Measurements from ENCODE around the gene JARID2.

Gene JARID2

DNA sequence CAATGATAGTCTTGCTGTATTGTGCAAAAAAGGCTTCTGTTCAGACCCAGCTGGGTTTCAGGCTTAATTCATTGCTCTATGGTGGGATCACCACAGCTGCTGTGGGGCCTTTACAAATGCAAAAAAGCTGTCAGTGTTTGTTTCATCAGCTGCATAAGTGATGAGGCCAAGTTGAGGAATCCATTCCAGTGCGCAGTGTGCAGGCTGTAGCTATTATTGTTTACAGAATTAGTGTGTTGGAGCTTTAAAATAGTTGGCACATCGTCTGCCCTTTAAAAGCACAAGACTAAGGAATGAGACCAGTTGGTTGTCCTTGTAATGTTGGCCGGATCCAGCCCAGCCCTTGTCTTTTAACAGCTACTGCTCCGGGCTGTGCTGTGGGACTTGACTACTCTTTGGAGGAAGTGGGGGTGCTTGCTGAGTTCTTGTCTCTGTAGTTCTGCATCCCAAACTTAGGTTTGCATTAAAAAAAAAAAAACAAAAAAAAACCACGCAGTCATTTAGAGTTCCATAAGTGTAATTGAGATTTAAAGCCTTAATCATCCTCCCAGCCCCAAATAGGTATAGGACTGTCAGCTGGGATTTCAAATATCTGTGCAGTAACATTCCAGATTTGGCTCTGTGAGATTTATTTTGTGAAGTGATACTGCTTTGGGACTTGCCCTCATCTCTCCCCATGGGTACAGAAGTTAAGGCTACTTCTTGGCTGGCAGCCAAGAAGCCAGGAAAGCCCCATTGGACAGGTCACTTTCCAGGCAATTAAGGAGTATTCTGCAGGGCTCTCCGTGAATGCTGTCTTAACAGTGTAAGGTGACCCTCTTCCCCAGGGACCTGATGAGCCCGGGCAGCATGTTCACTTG is 19.3 kb downstream of the JARID2 start:
- POLR2A ChIA-PET (ENCODE audit: low non-redundant PET) = no interaction called here
- H3K27ac ChIP-seq = no peak overlapping the region
- TF ChIP-seq, protein P1, sequence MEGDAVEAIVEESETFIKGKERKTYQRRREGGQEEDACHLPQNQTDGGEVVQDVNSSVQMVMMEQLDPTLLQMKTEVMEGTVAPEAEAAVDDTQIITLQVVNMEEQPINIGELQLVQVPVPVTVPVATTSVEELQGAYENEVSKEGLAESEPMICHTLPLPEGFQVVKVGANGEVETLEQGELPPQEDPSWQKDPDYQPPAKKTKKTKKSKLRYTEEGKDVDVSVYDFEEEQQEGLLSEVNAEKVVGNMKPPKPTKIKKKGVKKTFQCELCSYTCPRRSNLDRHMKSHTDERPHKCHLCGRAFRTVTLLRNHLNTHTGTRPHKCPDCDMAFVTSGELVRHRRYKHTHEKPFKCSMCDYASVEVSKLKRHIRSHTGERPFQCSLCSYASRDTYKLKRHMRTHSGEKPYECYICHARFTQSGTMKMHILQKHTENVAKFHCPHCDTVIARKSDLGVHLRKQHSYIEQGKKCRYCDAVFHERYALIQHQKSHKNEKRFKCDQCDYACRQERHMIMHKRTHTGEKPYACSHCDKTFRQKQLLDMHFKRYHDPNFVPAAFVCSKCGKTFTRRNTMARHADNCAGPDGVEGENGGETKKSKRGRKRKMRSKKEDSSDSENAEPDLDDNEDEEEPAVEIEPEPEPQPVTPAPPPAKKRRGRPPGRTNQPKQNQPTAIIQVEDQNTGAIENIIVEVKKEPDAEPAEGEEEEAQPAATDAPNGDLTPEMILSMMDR (conservative IDR thresholded peaks at IDR 0.05; ENCODE audit: low read depth) = no peak
- CTCF ChIA-PET = interaction anchor here (0.6 to 1.1 kb wide), 2 partner anchors 42 to 80 kb away, joined by 3 to 6 read pairs; no protein-coding TSS in a partner anchor
- DNase-seq (ENCODE audit: low spot score) = no peak

DNA sequence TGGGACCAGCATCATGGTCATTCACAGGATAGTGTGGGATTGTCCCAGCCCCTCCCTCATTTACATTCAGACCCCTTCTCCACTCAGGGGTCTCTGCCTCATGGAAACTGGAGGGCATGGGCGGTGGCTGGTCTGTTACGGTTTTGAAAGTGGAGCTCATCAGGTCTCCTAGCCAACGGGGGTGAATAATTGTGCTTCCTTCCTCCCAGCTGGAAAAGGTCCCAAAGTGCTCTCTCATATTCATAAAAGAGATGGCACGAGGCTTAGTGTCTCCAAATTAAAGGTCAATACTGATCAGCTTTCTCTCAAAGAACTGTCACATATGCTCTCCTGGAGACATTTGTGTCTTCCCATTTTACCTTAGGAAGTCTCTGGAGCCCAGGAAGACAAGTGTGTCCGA is 19.9 kb downstream of the JARID2 start:
- CTCF ChIA-PET = interaction anchor here (0.6 kb wide), 1 partner anchor 79 kb away, joined by 6 read pairs; no protein-coding TSS in a partner anchor
- H3K27ac ChIP-seq = no peak overlapping the region
- TF ChIP-seq, protein P1 (conservative IDR thresholded peaks at IDR 0.05; ENCODE audit: low read depth) = no peak
- POLR2A ChIA-PET (ENCODE audit: low non-redundant PET) = no interaction called here
- no peak for DNase-seq (ENCODE audit: low spot score)

DNA sequence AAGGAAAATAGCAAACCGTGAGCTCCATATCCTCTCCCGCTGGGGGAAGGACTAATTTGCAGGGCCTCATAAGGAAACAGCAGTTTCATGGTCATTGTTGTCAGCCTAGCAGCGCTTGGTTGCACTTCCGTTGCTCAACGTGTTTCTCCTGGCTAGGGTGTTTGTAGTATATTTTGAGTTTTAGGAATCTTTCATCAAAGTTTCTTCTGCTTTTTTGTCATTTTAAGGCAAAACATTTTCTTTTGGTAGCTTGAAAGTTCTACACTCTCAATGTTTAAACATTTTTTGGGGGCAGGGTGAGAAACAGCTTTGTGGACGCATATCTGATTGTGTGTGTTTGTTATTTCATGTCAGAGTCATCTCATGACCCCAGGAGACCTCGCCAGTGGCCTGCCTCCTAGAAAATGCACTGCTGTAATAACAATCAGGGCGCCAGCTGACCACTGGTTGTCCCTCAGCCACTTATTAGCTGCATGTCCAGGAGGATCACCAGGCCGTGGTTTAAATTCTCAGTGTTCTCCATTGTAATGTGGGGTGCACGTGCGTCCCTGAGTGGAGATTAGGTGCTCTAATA is 20.6 kb downstream of the JARID2 start:
- TF ChIP-seq, protein P1 (conservative IDR thresholded peaks at IDR 0.05; ENCODE audit: low read depth) = no peak
- H3K27ac ChIP-seq = no peak overlapping the region
- ChIA-PET CTCF (no interaction called here), POLR2A (ENCODE audit: low non-redundant PET) (no interaction called here)
- DNase-seq (ENCODE audit: low spot score) = no peak

DNA sequence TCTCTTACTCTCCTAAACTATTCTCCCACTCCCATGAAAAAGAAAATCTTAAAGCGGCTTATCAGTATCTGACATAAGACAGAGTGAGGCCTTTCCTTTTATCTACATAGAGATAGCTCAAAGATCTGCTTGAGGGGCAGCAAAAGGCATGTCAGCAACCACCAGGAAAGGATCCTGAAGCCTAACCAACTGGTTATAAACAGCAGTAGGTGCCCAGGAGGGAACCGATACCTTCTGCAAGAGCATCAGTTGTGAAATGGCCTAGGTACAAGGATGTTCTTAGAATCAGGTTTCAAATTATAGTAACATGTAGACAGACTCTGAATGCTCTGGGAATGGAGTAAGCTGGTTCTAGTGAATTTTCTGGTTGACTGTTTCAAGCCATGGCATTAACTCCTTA is 21.4 kb downstream of the JARID2 start:
- TF ChIP-seq, protein P1 (conservative IDR thresholded peaks at IDR 0.05; ENCODE audit: low read depth) = no peak
- ChIA-PET CTCF (no interaction called here), POLR2A (ENCODE audit: low non-redundant PET) (no interaction called here)
- H3K27ac ChIP-seq = no peak overlapping the region
- no peak for DNase-seq (ENCODE audit: low spot score)

DNA sequence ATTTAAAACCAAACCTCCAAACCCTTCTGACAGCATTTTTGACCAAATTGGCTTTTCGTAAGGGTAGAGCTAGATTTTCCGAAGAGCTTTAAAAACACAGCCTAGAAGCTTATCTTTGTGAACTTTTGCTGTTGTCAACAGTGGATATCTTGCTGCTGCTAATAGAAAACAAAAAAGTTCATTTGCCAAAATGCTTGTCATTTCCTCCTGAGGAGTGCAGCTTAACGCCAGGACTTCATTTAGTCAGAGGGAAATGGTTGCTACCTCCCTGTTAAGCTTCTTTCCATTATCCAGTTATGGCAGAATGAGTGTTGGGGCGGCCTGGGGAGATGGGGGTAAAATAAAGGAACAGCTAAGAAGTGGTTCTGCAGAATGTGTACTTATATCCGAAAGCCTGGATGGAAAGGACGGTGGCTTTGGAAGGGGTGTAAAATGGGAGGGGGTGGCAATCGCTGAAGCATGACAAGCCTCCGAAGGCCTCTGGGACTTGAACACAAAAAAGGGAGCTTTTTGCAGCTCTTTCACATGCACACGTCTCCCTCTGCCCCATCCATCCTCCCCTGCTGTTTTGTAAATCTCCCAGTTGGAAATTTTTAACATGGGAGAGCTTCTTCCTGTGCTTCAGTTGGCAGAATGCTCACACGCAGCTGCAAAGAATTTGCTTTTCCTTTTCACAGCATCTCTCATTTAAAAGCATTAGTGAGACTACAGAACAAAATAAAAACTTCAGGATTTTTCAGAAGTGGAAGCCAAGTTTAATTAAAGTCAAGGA is 22.5 kb downstream of the JARID2 start:
- CTCF ChIA-PET = interaction anchor here (0.6 kb wide), 1 partner anchor 171 kb away, joined by 3 read pairs; no protein-coding TSS in a partner anchor

More for the DNA sequence above, 22.5 kb downstream of the JARID2 start:
- no peak for DNase-seq (ENCODE audit: low spot score)
- no peak overlapping the region for H3K27ac ChIP-seq
- POLR2A ChIA-PET (ENCODE audit: low non-redundant PET) = no interaction called here
- TF ChIP-seq, protein P1 (conservative IDR thresholded peaks at IDR 0.05; ENCODE audit: low read depth) = no peak

Data from RWPE1 (cell line).